T-helper 2 cell (primary cell): ENCODE results near the gene ALOXE3.
A peak's percentile ranks its signal among the peaks of the same experiment; 100 is the strongest.

Source experiments
- DNase-seq, 5 experiments: peaks; one replicate each; pipeline versions ENCODE4 v3.0.0 to v3.0.0-alpha.2; 2012 to 2022
- total RNA-seq, 2 donors: gene quantifications; one replicate each; lab custom pipeline; 2026; lab: John Stamatoyannopoulos, UW

ALOXE3 gene
- total RNA-seq = 0.20 to 0.31 reads per million in 2 donors

DNA sequence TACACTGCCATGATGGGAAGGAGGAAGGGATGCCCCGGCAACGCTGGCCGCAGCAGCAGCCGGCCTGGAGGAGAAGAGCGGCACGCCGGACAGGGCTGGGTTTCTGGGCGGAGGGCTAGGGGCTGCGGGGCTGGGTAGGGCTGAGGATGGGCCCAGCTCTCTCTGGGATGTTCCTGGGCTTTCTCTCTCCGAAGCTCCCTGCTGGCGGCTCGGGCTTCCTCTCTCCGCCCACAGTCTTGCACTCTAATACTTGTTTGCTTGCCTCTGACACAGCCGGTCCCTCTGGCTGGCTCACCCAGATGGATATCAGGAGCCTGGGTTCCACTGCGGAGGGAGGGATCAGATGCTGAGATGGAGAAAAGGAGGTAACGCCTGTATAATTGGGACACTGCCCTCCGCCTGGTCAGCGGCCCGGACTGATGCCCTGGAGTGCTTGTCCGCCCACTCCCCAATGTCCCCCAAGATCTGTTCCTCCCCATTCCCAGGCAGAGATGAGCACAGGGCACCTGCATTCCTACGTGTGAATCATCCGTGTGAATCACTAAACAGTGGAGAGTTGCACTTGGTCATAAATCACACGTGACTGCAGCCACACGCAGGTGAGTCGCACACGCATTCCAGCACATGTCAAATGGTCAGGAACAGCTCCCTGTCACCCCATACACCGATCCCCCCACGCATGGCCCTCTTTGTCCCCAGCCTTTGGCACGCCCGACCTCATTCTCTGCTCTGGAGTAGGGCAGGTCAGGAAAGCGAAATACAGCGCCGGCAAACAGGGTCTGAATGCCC lies at the start of gene ALOXE3:
Gene ALOXE3, minus strand, starts transcription at position 535 of the 789 bp plus-strand sequence. Its CDS starts 524 bp downstream, at position 11.
- DNase-seq = no peak

DNA sequence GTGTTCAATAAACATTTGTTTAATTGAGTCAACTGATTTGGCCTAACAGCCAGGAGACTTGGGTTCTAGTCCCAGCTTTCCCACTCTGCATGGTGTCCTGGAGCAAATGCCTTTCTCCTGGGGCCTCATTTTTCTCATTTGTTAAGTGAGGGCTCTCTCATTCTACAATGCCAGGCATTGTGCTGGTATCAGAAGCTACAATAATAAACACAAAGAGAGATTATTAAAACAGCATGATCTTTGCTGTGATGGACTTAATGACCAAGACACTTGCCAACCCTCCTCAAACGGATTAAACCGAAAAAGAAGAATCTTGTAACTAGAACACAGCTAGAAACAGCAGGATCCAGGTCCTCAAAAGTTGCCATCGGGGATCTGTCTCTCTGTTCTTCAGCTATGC lies 49.2 kb upstream of the ALOXE3 start:
- DNase-seq = no peak

DNA sequence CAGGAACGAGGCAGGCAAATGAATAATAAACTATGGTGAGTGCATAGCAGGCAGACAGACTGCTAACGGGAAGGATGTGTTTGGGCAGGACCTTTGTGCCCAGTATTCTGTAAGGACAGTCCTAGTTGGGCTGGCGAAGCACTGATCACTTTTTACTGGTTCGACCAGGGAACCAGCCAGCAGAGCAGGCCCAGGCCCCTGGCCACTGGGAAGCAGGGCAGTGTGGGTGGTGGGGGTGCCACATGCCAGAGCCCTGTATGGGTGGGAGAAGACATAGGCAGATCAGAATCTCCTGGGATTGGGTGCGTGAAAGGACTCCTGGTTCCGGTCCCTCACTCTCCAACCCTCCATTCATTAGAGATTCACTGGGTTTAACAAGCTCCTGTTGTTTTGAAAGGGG lies 48.4 kb upstream of the ALOXE3 start:
- no peak for DNase-seq

DNA sequence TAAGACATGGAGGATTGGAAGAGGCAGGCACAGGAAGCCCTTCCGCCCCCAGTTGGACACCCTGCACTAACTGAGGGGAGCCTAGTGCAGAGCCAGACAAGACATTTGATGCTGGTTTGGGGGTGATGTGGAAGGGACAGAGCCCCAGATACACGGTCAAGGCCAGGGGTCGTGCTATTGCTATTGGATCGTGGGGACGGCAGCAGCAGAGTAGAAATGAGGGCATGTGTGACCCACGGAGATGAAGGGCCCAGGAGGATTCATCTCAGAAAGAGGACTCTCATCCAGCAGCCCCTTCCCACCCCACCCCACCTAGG lies 46.5 kb upstream of the ALOXE3 start:
- peak in 1 of 5 experiments; percentile 61 for DNase-seq

DNA sequence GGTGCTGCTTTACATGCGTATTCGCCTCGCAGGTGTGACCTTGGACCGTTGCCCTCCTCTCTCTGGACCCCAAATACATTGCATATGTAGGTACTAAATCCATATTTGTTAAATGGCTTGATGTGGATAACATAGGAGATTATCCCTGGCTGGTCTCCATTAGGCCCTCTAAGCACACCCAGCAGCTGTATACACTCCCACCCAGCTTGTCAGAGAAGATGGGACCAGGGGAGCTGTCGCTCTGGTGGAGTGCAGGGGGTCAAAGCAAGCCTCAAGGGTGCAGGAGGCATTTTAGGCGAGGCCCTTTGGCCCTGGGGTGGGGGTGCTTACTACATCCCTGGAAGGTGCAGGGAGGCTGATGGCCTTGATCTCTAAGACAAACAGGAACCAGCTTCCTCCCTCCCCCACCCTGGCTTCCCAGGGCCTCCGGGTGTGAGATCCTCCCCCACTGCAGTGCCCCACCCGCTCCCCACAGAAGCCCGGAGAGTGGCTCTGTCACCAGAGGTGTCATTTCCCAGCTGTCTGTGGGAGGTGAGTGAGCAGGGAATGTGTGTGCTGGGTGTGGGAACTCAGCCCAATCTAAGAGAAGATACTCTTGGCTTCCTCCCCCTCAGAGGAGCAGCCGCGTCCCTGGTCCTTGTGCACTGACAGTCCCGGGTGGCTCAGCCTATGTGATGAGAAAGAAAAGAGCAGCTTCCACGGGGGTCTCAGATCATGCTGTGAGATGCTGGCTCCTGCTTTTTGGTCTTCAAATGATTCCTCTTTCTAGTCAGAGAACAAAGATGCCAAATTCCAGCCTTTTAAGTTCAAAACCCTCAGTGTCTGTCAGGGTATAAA lies 45.9 kb upstream of the ALOXE3 start:
- peak in 4 of 5 experiments; percentile 46 to 86 (median 69) for DNase-seq

DNA sequence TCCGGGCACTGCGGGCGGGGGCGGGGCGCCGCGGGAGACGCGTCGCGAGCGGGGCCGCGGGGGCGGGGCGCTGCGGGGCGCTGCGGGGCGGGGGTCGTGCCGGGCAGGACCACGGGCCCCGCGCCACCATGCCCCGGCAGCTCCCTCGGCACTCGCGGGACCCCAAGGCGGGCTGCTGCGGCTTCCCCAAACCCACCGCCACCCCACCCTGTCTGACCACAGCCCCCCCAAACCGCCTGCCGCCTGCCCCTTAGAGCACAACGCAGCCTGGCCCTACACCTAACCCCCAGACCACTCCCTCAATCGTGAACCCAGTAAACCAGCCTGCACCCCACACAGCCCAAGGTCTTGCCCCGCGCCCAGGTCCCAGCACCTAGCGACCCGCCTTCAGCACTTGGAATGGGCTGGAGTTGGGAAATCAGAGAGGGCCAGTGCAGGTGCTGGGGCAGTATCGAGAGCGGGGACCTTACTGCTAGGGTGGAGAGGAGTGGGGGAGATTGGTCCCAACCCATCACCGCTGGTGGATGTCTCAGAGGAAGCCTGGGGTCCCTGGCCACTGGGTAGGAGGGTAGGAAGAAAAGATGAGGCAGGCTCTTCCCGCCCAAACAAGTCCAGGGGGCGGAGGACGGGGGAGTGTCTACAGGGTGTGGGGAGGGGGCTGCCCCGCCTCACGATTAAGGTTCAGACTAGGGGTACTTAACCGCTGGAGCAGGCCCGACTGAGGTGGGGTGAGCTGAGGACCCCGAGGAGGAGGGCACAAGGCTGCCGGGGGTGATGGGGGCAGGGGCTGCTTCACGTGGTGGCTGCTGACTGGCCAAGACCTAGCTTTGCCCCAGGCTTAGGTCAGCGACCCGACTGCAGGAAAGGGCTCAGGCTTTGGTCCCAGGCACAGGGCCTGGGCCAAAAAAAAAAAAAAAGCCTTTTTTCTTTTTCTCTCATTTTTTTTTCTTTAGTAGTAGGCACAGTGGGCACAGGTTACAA lies 45.0 kb upstream of the ALOXE3 start:
- DNase-seq = peak in 1 of 5 experiments; percentile 27

DNA sequence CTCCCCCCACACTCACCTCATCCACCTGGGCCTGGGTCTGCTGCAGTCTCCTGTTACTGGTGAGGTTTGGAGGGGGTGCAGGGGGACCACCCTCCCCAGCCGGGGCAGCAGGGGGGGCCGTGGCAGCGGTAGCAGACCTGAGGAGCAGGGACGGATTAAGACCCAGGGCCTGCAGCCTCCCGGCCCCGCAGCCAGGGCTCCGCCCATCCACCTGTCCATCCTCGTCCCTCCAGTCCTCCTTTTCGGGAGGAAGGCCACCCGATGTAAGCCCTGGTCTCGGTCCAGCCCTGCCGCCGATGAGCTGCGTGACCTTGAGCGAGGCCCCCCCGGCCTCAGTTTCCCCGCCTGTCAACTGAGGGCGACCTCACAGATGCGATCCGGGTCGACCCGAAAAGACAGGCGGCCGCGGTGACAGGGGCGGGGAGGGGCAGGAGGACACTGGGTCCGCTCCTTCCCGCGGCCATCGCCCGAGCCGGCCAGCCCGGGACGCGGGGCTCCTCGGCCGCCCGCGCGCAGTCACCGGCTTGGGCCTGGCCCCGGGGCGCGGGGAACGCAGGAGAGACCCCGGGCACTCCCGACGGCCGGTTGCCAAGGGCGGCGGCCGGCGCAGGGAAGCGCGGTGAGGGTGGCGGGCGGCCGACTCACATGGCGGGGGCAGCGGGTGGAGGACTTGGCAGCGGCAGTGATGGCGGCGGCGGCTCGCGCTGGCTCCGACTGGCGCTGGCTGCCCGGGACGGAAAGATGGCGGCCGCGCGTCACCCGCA lies 44.1 kb upstream of the ALOXE3 start, which contains the start of gene VAMP2:
Gene VAMP2, minus strand, starts transcription at position 716 of the 764 bp plus-strand sequence. Its CDS starts 69 bp downstream, at position 647.
- DNase-seq = peak; percentile 75 to 91 (median 79)

DNA sequence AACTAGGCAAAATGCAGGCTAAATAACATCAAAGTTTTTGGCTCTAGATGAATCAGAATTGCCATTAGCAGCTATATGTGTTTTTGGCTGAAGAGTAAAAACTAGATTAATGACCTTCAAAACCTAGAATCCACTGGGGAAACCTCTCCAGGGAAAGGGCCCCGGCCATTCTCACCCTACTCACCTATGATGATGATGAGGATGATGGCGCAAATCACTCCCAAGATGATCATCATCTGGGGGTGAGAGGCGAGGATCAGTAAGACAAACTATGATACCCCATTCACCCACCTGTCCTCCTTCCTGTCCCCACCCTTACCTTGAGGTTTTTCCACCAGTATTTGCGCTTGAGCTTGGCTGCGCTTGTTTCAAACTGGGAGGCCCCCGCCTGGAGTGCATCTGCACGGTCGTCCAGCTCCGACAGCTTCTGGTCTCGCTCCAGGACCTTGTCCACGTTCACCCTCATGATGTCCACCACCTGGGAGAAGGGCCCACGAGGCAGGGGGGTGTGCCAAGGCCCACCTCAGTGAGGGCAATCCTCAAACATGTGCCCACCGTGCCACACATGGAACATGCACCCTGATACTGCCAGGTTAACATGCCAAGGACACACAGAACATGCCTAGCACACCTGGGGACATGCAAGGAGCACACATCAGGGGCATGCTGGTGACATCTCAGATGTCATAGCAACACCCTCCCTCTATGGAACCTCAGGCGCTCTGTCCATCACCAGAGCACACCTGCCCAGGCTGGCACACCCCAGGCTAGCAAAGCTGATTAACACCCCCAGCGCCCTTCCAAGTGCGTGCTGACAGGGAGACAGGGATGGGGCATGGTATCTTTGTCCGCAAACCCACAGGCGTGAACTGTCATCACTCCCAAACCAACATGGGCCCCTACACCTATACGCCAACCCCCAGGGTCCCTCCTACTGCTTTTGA lies 43.2 kb upstream of the ALOXE3 start:
- DNase-seq = peak in 1 of 5 experiments; percentile 46

DNA sequence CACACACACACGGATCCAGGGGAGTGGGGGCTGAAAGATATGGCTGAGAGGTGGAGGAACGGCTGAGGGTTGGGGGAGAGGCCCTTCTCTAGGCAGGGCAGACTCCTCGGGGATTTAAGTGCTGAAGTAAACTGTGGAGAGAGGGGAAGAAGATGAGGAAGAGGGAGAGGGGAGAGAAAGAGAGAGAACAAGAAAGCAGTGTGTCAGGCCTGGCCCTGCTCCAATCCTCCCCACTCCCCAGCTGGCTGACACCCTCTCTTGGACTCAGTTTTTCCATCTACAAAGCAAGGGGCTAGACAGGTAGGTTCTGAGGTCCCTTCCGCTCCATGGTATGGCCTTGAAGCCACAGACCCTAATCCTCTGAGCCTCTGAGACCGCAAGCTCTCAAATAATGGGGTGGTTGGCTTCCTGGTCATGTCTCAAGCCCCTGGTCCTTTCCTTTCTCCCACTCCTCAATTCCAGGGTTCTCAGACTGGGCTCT lies 42.5 kb upstream of the ALOXE3 start:
- no peak for DNase-seq

DNA sequence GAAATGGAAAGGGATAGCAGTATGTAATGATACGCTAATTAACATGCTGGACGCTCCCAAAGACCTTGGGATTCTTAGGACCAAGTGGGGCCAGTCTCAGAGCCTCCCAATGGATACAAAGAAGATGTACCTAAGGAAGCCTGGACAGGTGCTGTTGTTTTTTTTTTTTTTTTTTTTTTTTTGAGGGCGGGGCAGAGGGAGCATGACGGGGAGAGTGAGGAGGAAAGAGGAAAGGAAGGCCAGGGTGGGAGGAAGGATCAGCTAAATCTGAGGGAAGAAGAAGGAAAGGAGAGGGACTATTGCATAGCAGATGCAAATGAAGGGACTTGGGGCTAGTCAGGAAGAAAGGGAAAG lies 41.9 kb upstream of the ALOXE3 start:
- DNase-seq = no peak

DNA sequence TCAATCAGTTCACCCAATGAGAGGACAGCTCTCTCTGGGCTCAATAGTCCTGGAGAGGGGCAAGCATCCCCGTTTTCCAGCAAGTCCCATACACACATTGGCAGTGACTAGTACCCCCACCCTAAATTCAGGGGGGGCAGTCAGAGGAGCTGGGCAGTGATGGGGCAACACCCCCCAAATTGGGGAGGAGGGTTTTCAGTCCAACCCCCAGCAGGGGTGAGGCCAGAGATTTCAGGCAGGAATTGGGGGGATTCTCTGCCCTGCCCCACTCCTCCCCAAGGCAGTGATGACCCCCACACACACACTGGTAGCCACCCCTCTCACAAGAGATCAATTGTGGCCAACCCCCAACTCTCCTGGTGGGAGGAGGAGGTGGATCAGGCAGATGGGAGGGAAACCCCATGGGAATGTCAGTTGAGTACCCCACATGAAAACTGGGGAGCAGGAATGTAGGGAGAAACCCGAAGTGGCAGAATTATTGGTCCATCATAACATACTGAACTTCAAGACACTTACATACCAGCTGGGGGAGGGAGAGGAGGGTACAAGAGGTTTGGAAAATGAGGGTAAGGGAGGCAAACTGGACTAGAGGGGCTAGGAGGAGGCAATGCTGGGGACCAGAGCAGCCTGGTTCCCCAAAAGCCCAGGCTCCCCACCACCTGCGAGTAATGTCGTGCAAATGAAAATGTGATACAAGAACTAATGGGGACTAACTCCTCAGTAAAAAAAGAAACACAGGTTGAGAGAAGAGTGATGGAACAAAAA lies 41.3 kb upstream of the ALOXE3 start:
- DNase-seq = no peak

DNA sequence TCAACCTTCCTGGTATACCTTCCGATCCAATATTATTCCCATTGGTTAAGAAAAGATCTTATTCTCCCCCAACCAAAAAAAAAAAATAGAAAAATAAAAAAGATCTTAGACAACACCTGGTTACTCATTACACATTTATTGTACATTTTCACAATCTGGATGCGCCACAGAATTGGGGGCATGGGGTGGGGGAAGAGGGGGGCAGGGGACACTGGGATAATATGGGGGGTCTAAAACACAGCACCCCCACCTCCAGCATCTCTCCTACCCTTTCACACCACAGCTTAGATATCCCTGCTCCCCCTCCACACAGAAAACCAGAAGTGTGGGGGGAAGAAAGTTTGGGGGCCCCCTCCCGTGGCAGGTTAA lies 40.7 kb upstream of the ALOXE3 start:
- no peak for DNase-seq

DNA sequence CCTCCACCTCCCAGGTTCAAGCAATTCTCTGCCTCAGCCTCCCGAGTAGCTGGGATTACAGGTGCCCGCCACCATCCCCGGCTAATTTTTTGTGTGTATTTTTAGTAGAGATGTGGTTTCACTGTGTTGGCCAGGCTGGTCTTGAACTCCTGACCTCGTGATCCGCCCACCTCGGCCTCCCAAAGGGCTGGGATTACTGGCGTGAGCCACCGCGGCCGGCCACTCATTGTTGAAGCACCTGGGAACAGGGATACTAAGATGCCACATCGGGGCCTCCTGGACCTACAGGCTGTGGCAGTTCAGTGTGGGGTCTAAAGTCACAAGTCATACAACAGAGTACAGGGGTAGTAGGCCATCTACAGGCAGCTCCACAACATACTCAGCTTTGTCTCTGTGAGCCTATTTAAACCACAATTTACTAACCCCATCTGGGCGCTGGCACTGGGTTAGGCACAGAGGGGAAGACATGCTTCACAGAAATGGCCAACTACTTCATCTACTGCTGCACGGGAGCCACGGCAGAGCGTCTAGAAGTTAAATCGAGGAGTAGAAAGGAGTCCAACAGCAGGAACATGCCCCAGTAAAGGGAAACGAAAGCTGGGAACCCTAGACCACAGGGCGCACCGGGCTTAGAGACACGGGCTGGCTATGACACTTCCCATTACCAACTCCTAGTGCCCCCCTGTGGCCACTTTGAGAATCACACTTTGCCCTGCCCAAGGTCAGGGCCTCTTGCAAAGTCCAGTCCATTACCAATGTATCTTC lies 40.1 kb upstream of the ALOXE3 start:
- DNase-seq = peak; percentile 66 to 86 (median 79)

DNA sequence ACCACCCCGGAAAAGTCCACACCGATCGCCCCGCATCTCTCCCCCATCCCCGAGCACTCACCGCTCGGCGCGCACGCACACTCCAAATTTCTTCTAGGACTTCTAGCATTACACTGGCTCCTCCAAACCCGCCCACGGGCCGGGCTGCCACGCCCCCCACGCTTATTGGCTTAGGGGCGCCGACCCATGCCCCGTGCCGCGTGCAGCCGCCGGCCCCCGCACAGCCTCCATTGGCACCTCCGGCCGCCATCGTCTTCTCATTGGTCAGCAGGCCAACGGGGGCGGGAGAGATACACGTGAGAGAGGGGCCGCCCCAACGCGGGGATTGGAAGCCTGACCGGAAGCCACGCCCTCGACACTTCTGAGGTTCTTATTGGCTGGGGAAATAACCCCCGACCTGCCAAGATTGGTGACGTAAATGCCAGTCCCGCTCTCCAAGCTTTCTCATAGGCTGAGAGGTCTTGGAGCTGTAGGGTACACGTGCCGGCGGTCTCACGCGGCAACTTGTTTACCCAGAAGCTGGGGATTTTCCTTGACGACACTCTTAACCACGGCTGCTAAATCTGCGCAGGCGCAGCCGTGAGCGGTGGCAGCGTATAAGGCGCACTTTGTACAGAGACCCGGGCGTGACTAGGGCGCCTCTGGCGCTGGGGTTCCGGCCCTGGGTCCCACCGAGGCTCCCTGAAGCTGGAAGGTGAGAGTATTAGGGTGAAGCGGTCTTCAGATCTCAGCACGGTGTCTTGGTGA lies 38.1 kb upstream of the ALOXE3 start:
- DNase-seq = peak; percentile 99 to 100 (median 100)

DNA sequence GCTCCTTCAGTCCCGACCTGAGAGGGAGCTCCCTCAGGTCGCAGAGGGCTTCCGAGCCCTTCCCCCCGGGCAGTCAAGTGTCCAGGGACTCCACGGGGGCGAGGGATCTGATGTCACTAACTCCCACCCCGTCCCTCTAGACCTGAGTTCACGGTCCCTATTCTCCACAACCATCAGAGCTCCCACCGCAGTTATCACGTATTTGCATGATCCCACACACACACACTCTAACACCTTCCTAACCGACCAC lies 37.6 kb upstream of the ALOXE3 start:
- no peak for DNase-seq

DNA sequence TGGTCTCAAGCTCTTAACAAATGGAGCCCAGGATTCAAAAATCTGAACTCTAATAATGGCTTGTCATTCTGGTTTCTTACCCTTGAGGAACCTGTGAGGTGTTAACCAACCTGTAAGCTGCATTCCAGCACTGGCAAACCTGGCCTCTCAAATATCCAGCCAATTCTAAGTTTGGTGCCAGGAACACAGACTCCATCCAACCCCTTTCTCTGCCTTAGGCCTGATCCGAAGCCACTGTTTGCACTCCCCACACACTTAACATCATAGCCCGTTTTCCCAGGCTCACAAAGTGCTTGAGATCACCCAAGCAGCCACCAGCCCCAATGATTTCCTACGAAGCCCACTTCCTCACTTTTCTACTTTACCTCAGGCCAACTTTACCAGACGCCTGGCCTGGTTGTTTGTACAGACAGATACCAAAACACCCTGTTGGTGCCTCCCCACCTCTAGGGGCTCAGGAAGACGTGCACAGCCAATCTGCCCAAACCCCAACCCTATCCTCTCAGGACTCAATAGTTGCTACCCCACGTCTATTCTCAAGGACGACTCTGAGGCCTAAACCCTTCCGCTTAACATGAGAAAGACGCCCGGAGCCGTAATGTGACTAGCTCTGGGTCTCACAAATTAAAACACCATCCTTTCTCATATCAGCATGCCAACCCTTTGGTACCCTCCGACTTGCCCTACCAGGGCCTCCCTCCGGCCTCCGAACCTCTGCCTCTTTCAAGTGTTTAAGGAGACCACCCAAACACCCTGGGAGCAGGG lies 37.1 kb upstream of the ALOXE3 start:
- peak in 1 of 5 experiments; percentile 37 for DNase-seq

DNA sequence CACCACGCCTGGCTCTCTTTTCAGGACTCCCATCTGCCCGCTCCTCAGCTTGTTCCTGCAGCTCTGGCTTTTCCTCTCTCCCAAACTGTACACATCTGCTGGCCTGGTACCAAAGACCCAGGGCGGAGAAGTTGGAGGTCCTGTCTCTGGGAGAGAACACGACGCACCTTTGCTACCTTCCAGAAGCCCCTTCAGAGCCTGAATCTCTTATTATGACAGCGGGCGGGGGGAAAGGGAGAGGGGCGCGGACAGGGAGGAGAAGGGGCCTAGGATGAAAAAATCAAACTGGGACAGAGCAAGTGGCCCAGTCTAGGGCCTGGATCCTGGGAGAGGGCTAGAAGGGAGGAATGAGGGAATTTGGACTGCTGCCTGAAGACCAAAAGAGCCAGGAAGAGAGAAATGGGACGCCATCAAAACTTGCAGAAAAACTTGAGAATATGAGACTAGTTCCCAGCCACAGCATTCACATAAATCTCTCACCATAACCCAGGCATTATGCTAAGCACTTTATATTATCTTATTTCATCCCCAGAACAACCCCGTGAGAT lies 36.4 kb upstream of the ALOXE3 start:
- DNase-seq = no peak
